Transverse colon (tissue), 4 donors: Measurements from ENCODE around the gene PCSK7.
"Not testable (repeated sequence)": the region's sequence is repeated elsewhere in the genome, so short reads cannot be mapped to it uniquely, and the experiment has no call there.

Experiments
- CTCF ChIP-seq, 5 experiments: fragments of 200-600 bp in 3 of 5; fragments of 450-650 bp in 2 of 5; sonication (generic) in 3 of 5; IDR thresholded peaks; 1 replicate in 2 of 5; 2 replicates in 3 of 5; pipeline ENCODE4 v1.5.1; 2016 to 2017; ENCODE audit warnings: antibody characterized with exemption in 5 of 5, inconsistent platforms in 3 of 5, mild to moderate bottlenecking in 2 of 5, moderate library complexity in 1 of 5
- POLR2A ChIP-seq: fragments of 450-650 bp; IDR thresholded peaks from one replicate; pipeline ENCODE4 v1.6.1; 2016; ENCODE audit warnings: antibody characterized with exemption, mild to moderate bottlenecking, moderate library complexity
- POLR2AphosphoS5 ChIP-seq, 3 donors: sonication (generic); formaldehyde crosslinking; IDR thresholded peaks; one replicate each; pipeline ENCODE4 v1.6.1; 2016; ENCODE audit warnings: antibody characterized with exemption in 3 of 3

- peak; percentile 46 to 77 (median 65) for TF ChIP-seq POLR2AphosphoS5 (IDR thresholded peaks at IDR 0.05)
- TF ChIP-seq CTCF (IDR thresholded peaks at IDR 0.05) = peak in 1 of 5 experiments; percentile 19
- TF ChIP-seq POLR2A = not testable (repeated sequence)
Observed at GRCh38 chr11:117208710-117209109, 23.2 kb downstream of the PCSK7 start.
